Ecto neural progenitor cell (in vitro differentiated cells): Measurements from ENCODE around the gene ARHGEF10L.

Source experiments
- DNase-seq: peaks from one replicate; pipeline ENCODE4 v3.0.0-alpha.2; 2018; ENCODE audit warnings: low spot score

ARHGEF10L gene

DNA sequence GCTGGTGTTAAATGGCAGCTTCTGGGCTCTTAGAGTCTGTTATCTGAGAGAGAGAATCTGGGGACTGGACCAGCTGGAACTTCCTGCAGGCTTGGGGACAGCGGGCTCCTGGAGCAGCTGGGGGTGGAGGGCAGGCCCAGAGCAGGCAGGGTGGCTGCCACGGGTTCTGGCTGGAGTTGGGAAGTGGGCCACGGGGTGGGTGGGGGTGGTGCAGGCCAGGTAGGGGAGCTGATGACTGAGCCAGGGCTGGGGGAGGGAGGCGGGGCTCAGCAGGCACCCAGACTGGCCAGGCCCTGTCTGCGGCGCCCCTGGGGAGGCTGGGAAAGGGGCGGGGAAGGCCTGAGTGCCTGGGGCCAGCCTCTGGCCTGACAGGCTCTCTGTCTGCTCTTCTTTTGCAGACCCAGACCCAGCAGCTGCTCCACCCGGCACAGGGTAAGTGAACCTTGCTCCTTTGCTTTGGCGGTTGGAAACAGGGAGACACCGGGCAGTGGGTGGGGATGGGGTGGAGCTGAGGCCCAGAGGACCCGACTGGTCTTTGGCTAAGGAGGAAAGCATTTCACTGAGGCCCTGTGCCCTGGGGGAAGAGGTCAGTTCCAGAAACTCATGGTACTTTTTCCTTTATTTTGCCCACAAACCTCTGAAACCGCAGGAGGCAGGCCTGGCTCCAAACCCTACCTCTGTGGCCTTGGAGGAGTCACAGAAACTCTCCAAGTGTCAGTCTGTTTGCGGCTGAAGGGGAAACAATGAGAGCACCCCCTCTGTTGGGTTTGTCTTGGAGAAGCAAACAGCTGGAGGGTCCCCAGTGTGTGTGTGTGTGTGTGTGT, 48.8 kb downstream of the ARHGEF10L start:
- DNase-seq = peak; percentile 68

DNA sequence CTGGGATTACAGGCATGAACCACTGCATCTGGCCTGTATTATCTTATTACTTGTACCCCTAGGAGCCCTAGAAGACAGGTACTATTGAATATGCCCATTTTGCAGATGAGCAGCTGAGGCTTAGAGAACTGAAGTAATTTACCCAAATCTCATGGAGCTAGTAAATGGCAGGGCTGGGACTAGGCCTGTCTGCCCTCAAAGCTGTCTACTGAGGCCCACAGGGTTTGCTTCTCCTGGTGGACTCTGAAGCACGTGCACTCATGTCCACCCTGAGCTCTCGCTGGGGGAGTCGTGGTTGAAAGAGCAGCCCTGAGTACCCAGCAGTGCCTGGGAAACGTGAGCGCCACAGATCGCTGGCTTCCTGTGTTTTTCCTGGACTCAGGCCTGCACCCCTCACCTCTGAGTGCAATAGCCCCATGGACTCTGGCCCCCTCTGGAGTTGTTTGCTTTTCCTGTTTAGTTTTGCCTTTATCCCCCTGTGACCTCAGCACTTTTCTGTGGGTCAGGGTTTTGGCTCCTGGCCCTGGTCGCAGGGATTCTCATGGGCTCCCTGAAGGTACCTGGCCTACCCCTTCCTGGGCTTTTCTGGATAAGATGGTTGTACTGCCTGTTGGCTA, 52.4 kb downstream of the ARHGEF10L start:
- DNase-seq = no peak

DNA sequence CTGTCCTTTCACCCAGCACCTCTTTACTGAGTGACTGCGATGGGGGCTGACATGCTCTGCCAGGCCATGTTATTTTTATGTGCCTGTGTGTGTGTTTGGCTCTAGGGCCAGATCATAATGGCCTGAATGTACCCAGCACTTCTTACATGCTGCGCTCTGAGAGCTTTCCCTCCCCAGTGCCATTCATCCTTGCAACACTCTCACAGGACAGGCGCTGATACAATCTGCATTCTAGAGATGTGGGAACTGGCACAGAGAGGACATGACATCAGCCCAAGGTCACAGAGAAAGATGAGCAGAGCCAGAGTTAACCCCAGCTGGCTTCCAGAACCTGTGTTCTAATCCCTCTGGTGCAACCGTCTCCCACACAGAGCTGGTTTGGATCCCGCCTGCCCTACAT, 54.5 kb downstream of the ARHGEF10L start:
- no peak for DNase-seq

DNA sequence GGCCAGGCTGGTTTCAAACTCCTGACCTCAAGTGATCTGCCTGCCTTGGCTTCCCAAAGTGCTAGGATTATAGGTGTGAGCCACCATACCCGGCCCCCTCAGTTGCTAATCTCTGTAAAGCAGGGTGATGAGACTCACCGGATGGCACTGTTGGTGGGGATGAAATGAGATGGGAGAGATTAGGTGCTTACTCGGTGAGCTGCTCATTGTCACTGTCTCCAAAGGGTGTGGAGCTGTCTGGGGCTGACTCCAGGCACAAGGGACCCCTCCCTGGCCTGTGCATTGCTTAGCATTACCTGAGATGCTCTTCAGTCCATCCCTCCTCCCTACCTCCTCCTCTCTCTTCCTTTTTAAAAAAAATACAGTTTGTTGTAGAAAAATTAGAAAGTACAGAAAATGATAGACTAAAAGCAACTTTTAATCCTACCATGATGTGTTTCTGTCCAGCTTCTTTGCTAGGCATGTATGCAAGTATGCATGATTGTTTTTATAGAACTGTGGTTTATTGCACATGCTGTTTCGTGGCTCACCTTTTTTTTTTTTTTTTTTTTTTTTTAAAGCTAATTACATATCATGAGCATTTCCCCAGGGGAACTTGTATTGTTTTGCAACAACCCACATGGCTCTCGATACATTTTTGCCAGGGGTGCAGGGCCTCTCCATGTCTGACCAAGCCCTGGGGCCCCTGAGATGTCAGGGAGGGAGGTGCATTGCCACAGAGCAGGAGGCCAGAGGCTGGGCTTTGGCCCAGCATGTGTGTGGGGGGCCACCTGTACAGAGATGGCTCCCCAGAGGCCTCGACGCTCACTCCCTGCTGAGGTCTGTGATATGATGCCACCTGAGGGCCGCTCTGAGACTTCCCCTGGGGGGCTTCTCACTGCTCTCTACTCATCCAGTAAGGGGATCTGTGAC, 55.4 kb downstream of the ARHGEF10L start:
- no peak for DNase-seq

DNA sequence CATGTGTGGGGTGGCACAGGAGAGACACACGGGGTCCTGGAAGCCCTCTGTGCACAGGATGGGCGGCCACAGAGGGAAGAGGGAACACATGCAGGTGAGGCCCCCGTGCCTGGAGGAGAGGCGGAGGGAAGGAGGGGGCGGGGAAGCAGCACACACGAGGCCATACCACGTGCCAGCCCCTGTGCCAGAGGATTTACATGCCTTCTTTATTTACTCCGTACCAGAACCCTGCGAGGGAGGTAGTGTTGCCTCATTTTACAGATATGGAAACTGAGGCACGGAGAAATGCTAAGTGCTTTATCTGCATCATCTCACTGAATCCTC, 56.1 kb downstream of the ARHGEF10L start:
- DNase-seq = no peak

DNA sequence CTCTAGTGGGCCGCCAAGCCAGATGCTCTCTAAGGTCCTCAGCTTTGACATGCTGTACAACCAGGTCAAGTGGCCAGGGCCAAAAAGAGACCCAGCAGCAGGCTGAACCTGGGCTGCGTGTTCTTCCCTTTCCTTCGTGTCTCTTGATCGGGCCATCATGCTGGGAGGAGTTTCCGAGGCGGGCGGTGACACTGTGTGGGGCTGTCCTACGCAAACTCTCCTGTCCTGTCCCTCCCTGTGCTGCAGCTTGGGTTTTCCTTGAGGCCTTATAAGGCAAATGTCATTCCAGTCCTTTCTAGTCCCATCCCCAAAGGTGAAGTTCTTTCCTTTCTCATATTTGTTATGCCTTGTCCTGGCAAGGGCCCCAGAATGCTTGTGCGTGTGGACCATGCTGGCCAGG, 56.7 kb downstream of the ARHGEF10L start:
- no peak for DNase-seq

DNA sequence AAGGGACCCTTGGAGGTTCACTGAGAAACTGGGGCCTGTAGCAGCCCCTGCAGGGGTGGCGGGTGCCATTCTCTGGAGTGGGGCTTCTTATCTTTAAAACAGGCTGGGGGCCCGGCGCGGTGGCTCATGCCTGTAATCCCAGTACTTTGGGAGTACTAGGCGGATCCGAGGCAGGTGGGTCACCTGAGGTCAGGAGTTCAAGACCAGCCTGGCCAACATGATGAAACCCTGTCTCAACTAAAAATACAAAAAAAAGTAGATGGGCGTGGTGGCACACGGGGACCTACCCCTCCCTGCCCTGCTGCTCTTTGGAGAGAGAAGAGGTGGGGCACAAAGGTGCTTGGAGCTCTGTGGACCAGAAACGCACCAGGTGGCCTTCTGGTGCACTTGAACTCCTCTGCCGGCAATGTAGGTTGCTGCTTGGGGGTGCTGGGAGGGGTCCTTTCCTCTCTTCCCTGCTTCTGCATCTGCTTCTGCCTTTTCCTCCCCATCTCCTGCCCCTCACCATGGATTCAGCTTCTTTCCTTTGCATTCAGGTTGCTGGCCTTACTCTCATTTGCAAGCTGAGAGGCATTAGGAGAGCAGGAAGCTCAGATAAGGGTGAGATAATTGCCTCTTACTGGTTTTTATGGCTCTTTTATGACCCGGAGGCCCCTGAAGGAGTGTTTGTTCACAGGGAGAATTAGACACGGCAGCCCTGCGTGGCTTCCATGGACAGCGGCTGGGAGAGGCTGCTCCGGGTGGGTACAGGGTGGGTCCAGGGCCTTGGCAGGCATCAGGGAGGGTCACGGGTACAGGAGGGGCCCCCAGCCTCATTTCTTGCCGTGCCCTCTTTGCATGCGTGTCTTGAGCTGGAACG, 57.4 kb downstream of the ARHGEF10L start:
- DNase-seq = no peak

DNA sequence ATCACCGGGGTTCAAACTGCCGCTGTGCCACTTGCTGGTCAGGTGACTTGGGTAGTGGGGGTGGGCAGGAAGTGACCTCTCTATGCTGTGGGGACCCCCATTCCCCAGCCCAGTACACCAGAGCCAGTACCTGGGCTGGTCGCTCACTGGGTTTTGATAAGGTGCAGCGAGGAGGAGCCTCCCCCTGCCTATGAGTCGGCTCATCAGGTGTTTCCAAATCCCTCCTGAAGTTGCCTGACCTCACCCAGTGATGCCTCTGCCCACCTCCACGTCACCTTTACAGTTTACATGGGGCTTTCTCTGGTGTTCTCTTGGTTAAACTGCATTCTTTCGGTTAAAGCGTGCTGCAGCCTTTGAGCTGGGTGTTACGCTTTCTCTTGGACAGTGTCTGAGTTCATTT, 58.2 kb downstream of the ARHGEF10L start:
- DNase-seq = no peak

DNA sequence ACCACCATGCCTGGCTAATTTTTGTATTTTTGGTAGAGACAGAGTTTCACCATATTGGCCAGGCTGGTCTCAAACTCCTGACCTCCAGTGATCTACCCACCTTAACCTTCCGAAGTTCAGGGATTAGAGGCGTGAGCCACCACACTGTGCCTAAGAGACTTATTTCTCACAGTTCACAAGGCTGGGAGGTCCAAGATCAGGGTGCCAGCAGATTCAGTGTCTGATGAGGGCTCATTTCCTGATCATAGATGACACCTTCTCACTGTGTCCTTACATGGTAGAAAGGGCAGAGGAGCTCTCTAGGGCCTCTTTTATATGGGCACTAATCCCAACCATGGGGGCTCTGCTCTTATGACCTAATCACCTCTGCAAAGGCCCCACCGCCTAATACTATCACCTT, 58.8 kb downstream of the ARHGEF10L start:
- DNase-seq = no peak

DNA sequence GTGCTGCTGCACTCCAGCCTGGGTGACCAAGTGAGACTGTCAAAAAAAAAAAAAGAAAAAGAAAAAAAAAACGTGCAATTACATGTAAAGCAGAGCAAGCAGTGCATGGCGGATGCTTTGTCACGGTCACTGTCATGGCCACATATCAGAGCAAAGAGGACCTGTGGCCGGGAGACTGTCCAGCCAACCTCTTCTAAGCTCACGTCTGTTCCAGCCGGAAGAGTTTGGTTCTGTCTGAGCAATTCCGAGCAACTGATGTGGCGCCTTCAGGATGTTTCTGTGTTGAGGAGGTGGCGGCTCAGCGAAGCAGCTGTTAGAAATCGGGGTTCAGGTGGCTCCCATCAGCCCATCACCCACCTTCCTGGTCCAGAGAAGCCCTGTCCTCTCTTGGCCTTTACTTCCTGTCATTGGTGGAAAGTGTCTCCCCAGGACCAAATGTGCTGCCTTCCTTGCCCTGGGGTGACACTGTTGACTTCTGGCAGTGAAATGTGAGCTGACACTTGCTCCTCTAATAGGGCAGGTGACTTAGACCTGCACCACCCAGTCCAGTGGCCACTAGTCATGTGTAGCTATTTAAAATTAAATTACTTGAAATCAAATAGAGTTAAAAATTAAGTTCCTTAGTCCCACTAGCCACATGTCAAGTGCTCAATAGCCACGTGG, 59.9 kb downstream of the ARHGEF10L start:
- DNase-seq = no peak

DNA sequence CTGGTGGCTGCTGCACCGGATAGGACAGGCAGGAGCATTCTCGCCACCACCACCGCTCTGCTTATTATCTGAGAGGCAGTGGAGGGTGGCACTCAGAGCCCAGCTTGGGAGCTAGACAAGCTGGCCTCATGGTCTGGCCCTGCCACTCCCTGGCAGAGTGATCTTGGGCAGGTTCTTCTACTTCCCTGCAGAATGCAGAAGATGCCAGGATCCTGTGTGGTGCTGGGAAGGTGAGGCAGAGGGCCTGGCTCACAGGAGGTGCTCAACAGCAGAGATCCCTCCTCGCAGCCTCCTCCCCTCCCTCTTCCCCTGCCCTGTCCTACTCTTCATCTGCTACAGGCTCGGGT, 60.4 kb downstream of the ARHGEF10L start:
- no peak for DNase-seq

DNA sequence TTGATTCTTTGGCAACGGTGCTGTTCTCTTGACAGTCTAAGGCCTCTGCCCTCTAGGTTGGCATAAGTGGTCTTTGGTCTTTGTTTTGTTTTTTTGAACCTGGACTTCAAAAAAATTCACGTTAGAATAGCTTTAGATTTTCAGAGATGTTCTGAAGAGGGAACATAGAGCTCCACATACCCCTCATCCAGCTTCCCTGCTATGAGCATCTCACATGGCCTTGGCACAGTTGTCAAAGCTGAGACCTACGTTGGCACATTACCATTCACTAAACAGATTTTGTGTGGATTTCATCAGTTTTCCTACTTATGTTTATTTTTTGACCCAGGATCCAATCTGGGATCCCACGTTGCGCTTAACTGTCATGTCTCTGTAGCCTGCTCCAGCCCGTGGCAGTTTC, 60.8 kb downstream of the ARHGEF10L start:
- no peak for DNase-seq

DNA sequence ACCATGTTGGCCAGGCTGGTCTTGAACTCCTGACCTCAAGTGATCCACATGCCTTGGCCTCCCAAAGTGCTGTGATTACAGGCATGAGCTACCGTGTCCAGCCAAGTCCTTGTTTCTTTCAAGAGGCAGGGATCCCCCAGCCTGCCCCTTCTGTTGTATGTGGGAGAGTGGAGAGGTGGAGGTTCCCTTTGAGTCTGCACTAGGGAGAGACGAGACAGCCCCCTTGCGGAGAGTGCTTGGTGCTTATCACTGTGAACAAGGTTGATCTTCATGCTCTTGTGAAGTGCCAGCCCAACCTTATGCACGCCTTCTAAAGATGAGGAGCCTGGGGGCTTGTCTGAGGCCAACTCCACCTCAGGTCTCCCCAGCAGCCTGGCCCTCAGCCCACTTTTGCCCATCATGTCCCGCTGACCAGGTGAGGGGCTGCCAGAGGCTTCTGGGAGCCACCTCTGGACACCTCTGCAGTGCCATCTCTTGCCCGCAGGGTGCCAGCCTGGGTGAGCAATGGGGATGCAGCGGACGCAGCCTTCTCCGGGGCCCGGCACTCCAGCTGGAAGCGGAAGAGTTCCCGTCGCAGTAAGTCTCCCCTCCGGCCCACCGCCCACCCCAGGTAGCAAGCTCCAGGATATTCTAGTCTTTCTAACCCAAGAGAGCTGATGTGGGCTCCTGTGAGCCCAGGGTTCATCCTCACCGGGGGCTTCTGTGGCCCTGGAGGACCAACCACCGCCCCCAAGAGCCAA, 62.3 kb downstream of the ARHGEF10L start:
- DNase-seq = no peak

DNA sequence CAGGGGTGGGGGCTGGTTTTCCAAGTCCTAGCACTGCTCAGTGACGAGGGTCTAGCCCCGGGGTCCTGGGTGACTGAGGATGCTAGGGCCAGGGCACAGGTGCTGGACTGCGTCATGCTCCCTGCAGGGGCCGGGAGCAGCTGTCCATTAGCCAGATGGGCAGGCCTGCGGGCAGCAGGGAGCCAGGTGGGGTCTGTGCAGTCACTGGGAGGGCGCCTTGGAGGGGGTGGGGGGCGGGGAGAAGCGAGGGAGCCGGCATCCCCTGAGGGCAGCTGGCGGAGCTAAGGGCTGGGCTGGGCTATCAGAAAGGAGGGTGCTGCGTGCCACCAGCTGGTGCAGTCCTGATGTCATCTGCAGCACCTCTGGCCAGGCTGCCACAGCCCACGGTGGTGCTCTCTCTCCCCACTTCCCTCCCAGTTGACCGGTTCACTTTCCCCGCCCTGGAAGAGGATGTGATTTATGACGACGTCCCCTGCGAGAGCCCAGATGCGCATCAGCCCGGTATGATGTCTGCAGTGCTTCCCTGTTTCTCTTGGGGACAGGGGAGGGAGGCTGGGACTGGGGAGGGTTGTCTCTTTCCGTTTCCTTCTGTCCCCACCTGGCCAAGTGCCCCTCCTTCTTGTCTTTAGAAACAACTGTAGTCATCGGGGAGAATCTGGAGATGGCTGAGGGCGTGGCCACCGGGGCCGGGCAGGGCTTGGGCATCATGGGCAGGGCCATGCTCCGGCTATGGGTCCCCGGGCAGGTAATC, 63.8 kb downstream of the ARHGEF10L start:
- DNase-seq = no peak

DNA sequence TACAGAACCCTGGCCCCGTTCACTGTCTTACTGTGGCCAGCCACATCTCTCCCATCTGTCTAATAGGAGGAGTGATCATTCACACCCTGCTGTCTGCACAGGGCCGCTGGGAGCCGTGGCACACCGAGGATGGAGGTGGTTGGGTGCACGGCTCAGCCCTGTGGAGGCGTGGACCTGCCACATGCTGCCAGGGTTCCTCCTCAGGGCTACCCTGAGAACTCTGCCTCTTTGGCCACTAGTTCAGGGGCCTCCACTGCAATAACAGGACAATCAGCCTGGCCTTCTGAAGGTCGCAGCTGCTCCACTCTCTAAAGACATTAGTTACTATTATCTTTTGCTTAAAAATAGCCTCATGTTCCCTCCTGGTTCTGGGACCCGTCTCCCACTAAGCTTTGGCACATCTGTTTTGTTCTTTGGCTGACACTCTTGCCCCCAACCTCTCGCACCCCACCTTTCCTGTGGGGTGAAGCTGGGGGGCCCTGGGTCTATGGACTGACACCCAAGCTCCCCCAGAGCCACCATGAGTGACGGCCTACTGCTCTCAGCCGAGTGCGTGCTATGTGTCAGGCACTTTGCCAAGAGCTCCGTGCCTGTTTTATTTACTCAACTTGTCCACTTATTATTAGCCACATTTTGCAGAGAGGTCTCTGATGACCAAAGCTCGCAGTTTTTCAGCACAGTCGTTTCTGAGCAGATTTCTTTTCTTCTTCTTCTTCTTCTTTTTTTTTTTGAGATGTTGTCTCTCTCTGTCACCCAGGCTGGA, 66.3 kb downstream of the ARHGEF10L start:
- no peak for DNase-seq

DNA sequence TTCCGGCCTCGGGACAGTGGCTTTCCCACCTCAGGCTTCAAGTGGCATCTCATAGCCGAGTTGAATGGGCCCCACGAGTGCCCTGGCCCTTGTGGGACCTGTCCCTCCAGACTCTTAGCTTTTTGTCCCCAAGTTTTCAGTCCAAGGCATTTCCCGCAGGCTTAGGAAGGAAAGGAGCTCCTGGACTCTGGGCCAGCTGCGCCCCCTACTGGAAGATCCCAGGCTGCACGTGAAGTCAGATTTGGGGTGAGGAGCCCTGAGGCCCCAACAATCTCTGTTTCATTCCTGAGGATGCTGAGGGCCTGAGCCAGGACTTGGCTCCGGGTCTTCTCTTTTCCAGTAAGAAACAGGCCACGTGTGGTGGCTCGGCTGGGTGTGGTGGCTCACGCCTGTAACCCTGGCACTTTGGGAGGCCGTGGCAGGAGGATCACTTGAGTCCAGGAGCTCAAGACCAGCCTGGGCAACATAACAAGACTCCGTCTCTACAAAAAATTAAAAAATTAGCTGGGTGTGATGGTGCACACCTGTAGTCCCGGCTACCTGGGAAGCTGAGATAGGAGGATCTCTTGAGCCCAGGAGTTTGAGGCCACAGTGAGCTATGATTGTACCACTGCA, 67.4 kb downstream of the ARHGEF10L start:
- peak; percentile 85 for DNase-seq

DNA sequence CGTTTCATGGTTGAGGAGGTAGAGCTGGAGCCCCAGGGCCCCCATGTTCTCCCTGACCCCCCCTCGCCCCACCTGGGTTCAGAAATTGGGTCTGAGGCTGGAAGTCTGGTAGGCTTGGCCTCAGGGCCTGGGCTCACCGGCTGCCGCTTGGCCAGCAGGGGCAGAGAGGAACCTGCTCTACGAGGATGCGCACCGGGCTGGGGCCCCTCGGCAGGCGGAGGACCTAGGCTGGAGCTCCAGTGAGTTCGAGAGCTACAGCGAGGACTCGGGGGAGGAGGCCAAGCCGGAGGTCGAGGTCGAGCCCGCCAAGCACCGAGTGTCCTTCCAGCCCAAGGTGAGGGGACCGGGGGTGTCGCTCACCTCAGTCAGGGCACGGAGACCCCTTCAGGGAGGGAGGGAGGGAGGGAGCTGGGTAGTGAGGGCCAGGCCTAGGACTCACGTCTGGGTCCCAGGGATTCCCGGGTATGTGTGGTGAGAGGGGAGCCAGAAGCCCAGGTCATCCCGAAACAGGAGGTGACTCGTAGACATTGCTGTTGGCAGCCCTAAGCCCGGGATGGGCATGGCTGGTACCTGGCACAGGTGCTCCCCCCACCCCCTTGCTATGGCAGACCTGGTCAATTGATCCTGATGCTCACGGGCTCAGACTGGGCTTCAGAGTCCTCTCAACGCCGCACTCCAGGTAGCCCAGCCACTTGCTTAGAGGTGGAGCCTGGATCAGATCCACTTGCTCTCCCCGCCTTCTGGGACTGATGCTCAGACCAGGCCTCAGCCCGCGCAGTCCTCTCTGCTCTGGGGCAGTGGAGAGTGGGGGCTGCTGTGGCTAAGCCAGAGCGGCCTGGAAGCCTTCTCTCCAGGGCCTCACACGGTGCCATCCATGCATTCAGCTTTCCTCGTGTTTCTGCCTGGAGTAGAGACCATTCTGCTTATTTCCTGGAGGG, 68.4 kb downstream of the ARHGEF10L start:
- DNase-seq = no peak

DNA sequence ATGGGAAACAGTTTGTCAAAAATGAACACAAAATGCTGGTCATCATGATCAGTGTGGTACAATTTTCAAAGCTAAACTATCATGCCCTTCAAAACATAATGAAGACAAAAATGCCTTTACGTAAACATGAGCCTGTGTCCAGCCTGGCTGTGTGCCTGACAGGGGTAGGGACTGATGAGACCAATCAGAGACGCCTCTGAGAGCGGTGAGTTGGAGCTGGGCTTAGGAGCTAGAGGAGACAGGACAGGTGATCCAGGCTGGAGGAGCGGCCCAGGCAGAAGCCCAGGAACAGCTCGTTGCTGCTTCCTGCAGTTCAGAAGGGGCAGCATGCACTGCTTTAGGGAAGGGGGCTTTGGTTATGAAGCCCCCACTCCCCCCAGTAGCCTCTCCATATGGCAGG, 70.0 kb downstream of the ARHGEF10L start:
- DNase-seq = no peak
